ENCODE data around the gene PDE4D.

PDE4D gene

GRCh38 chr5:59588922-59589321, 304.6 kb downstream of the PDE4D start:
- Histone ChIP-seq H3K36me3 (ENCODE audit: insufficient read depth, insufficient read length, low read length) (no peaks in the 10 kb centered on the region), H3K4me1 (ENCODE audit: insufficient read depth, insufficient read length) (no peaks in the 10 kb centered on the region), H3K9ac (ENCODE audit: insufficient read length, low read depth) (no peak overlapping the region), H3K4me3 (ENCODE audit: insufficient read length, low read depth) (no peak overlapping the region), H3K27me3 (ENCODE audit: insufficient read depth, insufficient read length) (no peaks in the 10 kb centered on the region), H3K9me3 (ENCODE audit: insufficient read depth, low read length) (no peaks in the 10 kb centered on the region)
- TF ChIP-seq ZNF274 (IDR thresholded peaks at IDR 0.05; ENCODE audit: low read depth, low read length) (no peak), YY1 (IDR thresholded peaks at IDR 0.05; ENCODE audit: insufficient read depth, insufficient read length) (no peak), SUZ12 (IDR thresholded peaks at IDR 0.05; ENCODE audit: extremely low read depth, insufficient read depth, insufficient read length) (no peak)
- DNase-seq (ENCODE audit: low read depth, low spot score) = no peak

- no peaks in the 10 kb centered on the region for H3K36me3 ChIP-seq (ENCODE audit: insufficient read depth, insufficient read length, low read length)
- peak overlapping the region; percentile 28 for H3K9ac ChIP-seq (ENCODE audit: insufficient read length, low read depth)
- no peaks in the 10 kb centered on the region for H3K27me3 ChIP-seq (ENCODE audit: insufficient read depth, insufficient read length)
- no peak overlapping the region for H3K4me3 ChIP-seq (ENCODE audit: insufficient read length, low read depth)
- no peaks in the 10 kb centered on the region for H3K9me3 ChIP-seq (ENCODE audit: insufficient read depth, low read length)
- peak; percentile 68 for DNase-seq (ENCODE audit: low read depth, low spot score)
- TF ChIP-seq SUZ12 (IDR thresholded peaks at IDR 0.05; ENCODE audit: extremely low read depth, insufficient read depth, insufficient read length) (no peak), YY1 (IDR thresholded peaks at IDR 0.05; ENCODE audit: insufficient read depth, insufficient read length) (no peak), ZNF274 (IDR thresholded peaks at IDR 0.05; ENCODE audit: low read depth, low read length) (no peak)
- H3K4me1 ChIP-seq (ENCODE audit: insufficient read depth, insufficient read length) = no peaks in the 10 kb centered on the region
These were observed 305.8 kb downstream of the PDE4D start for GRCh38 chr5:59587489-59588337.

GRCh38 chr5:59586841-59587240, 306.7 kb downstream of the PDE4D start:
- no peaks in the 10 kb centered on the region for H3K9me3 ChIP-seq (ENCODE audit: insufficient read depth, low read length)
- no peak for TF ChIP-seq ZNF274 (IDR thresholded peaks at IDR 0.05; ENCODE audit: low read depth, low read length)
- DNase-seq (ENCODE audit: low read depth, low spot score) = no peak
- no peak overlapping the region for H3K9ac ChIP-seq (ENCODE audit: insufficient read length, low read depth)
- H3K36me3 ChIP-seq (ENCODE audit: insufficient read depth, insufficient read length, low read length) = no peaks in the 10 kb centered on the region
- H3K27me3 ChIP-seq (ENCODE audit: insufficient read depth, insufficient read length) = no peaks in the 10 kb centered on the region
- no peaks in the 10 kb centered on the region for H3K4me1 ChIP-seq (ENCODE audit: insufficient read depth, insufficient read length)
- H3K4me3 ChIP-seq (ENCODE audit: insufficient read length, low read depth) = no peak overlapping the region

- H3K4me3 ChIP-seq (ENCODE audit: insufficient read length, low read depth) = no peak overlapping the region
- H3K27me3 ChIP-seq (ENCODE audit: insufficient read depth, insufficient read length) = no peaks in the 10 kb centered on the region
- TF ChIP-seq YY1 (IDR thresholded peaks at IDR 0.05; ENCODE audit: insufficient read depth, insufficient read length) (no peak), ZNF274 (IDR thresholded peaks at IDR 0.05; ENCODE audit: low read depth, low read length) (no peak), SUZ12 (IDR thresholded peaks at IDR 0.05; ENCODE audit: extremely low read depth, insufficient read depth, insufficient read length) (no peak)
- H3K4me1 ChIP-seq (ENCODE audit: insufficient read depth, insufficient read length) = no peaks in the 10 kb centered on the region
- no peaks in the 10 kb centered on the region for H3K36me3 ChIP-seq (ENCODE audit: insufficient read depth, insufficient read length, low read length)
- no peak overlapping the region for H3K9ac ChIP-seq (ENCODE audit: insufficient read length, low read depth)
- no peak for DNase-seq (ENCODE audit: low read depth, low spot score)
- H3K9me3 ChIP-seq (ENCODE audit: insufficient read depth, low read length) = no peaks in the 10 kb centered on the region
These were observed 308.4 kb downstream of the PDE4D start for GRCh38 chr5:59584858-59585846.

- Histone ChIP-seq H3K36me3 (ENCODE audit: insufficient read depth, insufficient read length, low read length) (no peaks in the 10 kb centered on the region), H3K9me3 (ENCODE audit: insufficient read depth, low read length) (no peaks in the 10 kb centered on the region), H3K27me3 (ENCODE audit: insufficient read depth, insufficient read length) (no peaks in the 10 kb centered on the region), H3K4me1 (ENCODE audit: insufficient read depth, insufficient read length) (no peaks in the 10 kb centered on the region), H3K4me3 (ENCODE audit: insufficient read length, low read depth) (no peak overlapping the region), H3K9ac (ENCODE audit: insufficient read length, low read depth) (no peak overlapping the region)
- TF ChIP-seq ZNF274 (IDR thresholded peaks at IDR 0.05; ENCODE audit: low read depth, low read length) (no peak), YY1 (IDR thresholded peaks at IDR 0.05; ENCODE audit: insufficient read depth, insufficient read length) (no peak), SUZ12 (IDR thresholded peaks at IDR 0.05; ENCODE audit: extremely low read depth, insufficient read depth, insufficient read length) (no peak)
- no peak for DNase-seq (ENCODE audit: low read depth, low spot score)
These were observed 309.5 kb downstream of the PDE4D start for GRCh38 chr5:59583810-59584562.

GRCh38 chr5:59583151-59583809, 310.2 kb downstream of the PDE4D start:
- no peaks in the 10 kb centered on the region for H3K4me1 ChIP-seq (ENCODE audit: insufficient read depth, insufficient read length)
- H3K9me3 ChIP-seq (ENCODE audit: insufficient read depth, low read length) = no peaks in the 10 kb centered on the region
- H3K36me3 ChIP-seq (ENCODE audit: insufficient read depth, insufficient read length, low read length) = no peaks in the 10 kb centered on the region
- DNase-seq (ENCODE audit: low read depth, low spot score) = no peak
- H3K9ac ChIP-seq (ENCODE audit: insufficient read length, low read depth) = no peak overlapping the region
- TF ChIP-seq ZNF274 (IDR thresholded peaks at IDR 0.05; ENCODE audit: low read depth, low read length) (no peak), SUZ12 (IDR thresholded peaks at IDR 0.05; ENCODE audit: extremely low read depth, insufficient read depth, insufficient read length) (no peak), YY1 (IDR thresholded peaks at IDR 0.05; ENCODE audit: insufficient read depth, insufficient read length) (no peak)
- no peak overlapping the region for H3K4me3 ChIP-seq (ENCODE audit: insufficient read length, low read depth)
- H3K27me3 ChIP-seq (ENCODE audit: insufficient read depth, insufficient read length) = no peaks in the 10 kb centered on the region

Measured in NT2/D1 (cell line).